Epithelial cell of proximal tubule (primary cell): Measurements from ENCODE around the gene DBP. TPM values are rescaled to one million over a fixed set of nuclear protein-coding genes. Genes with fewer than 3 reads are reported as not detected.
A peak's percentile ranks its signal among the peaks of the same experiment; 100 is the strongest.
"Not testable (repeated sequence)": the region's sequence is repeated elsewhere in the genome, so short reads cannot be mapped to it uniquely, and the experiment has no call there.

Experiments
- DNase-seq: peaks from one replicate; pipeline ENCODE4 v3.0.0-alpha.2; 2011; ENCODE audit warnings: low read depth
- H3K4me3 ChIP-seq: 2 replicates; pipeline ENCODE4 v1.5.1; 2011; ENCODE audit warnings: low read depth, mild to moderate bottlenecking, low read length
- total RNA-seq: library from RNA; depleted of rRNA; stranded (reverse); fragments of >200 nt; gene quantifications from 2 replicates; pipeline ENCODE4 v1.2.3, GENCODE V29; 2015
- TF ChIP-seq, protein P1 (sequence below): conservative IDR thresholded peaks from 2 replicates; pipeline ENCODE4 v1.5.1; 2012; ENCODE audit warnings: low read depth, mild to moderate bottlenecking, low read length

The DBP gene, protein sequence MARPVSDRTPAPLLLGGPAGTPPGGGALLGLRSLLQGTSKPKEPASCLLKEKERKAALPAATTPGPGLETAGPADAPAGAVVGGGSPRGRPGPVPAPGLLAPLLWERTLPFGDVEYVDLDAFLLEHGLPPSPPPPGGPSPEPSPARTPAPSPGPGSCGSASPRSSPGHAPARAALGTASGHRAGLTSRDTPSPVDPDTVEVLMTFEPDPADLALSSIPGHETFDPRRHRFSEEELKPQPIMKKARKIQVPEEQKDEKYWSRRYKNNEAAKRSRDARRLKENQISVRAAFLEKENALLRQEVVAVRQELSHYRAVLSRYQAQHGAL
- total RNA-seq = 1.3 and 5.9 TPM in 2 replicates

DNA sequence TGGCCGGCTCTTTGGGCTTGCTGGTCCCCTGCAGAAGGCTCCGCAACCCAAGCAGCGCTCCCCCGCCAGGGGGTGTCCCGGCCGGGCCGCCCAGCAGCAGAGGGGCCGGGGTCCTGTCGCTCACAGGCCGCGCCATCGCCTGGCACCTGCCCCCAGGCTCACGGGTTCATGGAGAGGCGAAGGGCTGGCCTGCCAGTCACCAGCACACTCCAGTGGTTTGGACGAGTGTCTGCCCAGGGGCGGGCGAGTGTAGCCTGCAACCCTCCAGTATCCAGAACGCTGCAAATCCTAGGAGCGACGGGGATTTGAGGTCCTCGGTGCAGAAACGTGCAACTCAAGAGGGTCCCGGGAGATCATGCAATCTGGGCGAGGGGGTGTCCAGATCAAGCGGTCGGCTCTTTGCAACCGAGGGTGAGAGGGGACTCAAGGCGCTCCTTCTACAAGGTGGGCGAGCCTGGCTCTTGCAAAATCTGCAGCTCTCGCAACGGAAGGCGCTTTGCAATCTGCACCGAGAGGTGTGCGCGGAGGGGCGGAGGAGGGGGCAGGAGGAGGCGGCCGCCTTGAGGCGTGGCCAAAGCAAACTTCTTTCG lies at the start of gene DBP:
TSS of gene DBP (minus strand) at position 521 of the 590 bp plus-strand sequence. CDS start at position 136, 385 bp downstream.
- H3K4me3 ChIP-seq = peak within 1 kb of the TSS; percentile 79
- no peak for DNase-seq
- TF ChIP-seq, protein P1, sequence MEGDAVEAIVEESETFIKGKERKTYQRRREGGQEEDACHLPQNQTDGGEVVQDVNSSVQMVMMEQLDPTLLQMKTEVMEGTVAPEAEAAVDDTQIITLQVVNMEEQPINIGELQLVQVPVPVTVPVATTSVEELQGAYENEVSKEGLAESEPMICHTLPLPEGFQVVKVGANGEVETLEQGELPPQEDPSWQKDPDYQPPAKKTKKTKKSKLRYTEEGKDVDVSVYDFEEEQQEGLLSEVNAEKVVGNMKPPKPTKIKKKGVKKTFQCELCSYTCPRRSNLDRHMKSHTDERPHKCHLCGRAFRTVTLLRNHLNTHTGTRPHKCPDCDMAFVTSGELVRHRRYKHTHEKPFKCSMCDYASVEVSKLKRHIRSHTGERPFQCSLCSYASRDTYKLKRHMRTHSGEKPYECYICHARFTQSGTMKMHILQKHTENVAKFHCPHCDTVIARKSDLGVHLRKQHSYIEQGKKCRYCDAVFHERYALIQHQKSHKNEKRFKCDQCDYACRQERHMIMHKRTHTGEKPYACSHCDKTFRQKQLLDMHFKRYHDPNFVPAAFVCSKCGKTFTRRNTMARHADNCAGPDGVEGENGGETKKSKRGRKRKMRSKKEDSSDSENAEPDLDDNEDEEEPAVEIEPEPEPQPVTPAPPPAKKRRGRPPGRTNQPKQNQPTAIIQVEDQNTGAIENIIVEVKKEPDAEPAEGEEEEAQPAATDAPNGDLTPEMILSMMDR = peak; percentile 25

DNA sequence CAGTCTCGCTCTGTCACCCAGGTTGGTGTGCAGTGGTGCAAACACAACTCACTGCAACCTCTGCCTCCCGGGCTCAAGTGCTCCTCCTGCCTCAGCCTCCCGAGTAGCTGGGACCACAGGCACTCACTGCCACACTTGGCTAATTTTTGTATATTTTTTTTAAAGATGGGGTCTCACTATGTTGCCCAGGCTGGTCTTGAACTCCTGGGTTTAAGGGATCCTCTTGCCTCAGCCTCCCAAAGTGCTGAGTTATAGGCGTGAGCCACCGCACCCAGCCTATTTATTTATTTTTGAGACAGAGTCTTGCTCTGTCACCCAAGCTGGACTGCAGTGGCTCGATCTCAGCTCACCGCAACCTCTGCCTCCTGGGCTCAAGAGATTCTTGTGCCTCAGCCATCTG lies 49.5 kb upstream of the DBP start:
- not testable (repeated sequence) for H3K4me3 ChIP-seq, DNase-seq

DNA sequence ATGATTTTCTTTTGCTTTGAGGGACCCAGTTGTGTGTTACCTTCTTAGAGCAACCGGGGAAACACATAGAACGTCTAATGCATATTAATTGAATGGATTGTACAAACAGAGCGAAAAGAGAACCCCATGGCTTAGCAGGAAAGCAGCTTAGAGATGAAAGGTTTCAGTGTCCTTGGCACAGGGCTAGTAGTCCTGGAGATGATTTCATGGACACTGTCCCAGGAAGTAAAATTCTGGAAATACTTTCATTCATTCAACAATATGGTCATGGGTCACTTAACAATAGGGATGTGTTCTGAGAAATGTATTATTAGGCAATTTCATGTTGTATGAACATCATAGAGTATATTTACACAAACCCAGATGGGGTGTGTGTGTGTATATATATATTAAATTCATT lies 48.9 kb upstream of the DBP start:
- TF ChIP-seq, protein P1 = no peak
- H3K4me3 ChIP-seq = no peak overlapping the region
- DNase-seq = no peak

DNA sequence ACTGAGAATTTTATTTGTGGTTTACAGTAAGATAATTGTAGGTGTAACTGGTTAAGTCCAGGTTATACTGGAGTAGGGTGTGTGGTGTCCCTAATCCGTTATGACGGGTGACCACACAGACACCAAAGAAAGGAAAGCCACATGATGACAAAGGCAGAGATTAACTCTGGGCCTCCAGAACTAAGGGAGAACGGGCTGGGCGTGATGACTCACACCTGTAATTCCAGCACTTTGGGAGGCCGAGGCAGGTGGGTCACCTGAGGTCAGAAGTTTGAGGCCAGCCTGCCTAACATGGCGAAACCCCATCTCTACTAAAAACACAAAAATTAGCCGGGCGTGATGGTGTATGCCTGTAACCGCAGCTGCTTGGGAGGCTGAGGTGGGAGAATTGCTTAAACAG lies 48.4 kb upstream of the DBP start:
- TF ChIP-seq, protein P1 = no peak
- no peak overlapping the region for H3K4me3 ChIP-seq
- no peak for DNase-seq

DNA sequence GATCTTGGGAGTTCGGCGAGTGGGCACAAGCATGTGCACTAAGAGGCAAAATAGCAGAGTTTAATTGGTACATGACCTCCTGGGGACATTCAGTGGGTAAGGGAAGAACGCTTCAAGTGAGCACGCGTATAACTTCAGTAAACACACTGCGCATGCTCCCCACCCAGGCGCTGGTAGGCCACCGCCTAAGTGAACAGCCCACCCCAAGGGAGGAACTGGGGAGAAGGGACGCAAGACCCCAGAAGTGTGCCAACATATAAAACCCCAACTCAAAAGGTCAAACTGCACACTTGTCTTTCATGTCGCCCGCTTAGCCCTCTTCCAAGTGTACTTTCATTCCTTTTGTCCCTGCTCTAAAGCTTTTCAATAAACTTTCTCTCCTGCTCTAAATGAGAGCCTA lies 46.2 kb upstream of the DBP start:
- H3K4me3 ChIP-seq = no peak overlapping the region
- DNase-seq = no peak
- TF ChIP-seq, protein P1 = no peak

DNA sequence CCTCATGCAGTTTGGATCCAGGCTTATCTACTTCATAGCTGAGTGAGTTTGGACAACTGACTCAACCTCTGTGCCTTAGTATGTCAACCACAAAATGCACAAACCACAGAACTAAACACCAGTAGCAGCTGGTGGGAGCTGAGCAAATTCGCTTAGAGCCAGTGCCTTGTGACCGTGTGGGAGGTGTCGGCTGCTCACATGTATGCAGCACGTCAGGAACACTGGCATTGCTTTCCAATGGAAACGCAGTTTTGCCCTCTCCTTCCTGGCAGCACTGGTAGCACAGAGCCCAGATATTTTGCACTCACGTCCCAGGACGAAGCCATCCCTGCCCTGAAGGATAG lies 43.9 kb upstream of the DBP start:
- H3K4me3 ChIP-seq = no peak overlapping the region
- TF ChIP-seq, protein P1 = no peak
- DNase-seq = peak; percentile 16

DNA sequence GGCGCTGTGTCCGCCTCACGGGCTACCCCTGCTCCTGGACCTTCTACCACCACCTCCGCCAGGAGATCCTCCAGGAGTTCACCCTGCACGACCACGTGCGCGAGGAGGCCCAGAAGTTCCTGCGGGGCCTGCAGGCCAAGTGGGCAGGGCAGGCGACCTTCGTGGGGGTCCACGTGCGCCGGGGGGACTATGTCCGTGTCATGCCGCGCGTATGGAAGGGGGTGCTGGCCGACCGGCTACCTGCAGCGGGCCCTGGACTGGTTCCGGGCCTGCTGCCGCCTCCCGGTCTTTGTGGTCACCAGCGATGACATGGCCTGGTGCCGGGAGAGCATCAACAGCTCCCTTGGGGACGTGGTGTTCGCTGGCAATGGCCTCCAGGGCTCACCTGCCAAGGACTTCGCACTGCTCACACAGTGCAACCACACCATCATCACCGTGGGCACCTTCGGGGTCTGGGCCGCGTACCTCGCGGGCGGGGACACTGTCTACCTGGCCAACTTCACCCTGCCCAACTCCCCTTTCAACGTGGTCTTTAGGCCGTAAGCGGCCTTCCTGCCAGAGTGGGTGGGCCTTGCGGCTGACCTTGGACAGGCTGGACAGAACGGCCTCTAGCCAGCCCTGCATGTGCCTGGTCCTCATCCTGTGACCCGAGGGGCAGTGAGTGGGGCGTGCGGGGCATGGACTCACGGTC lies 43.4 kb upstream of the DBP start:
- TF ChIP-seq, protein P1 = no peak
- DNase-seq = no peak
- no peak overlapping the region for H3K4me3 ChIP-seq

DNA sequence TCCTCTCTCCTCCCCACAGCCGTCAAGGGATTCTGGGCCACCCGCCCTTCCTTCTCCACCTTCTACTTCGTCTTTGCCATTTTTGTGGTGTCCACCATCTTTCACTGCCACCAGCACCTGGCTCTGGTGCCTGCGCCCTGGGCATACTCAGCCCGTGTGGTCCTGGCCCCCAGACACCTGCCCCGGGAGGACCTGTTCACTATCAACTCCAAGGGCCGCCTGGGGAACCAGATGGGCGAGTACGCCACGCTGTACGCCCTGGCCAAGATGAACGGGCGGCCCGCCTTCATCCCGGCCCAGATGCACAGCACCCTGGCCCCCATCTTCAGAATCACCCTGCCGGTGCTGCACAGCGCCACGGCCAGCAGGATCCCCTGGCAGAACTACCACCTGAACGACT lies 42.8 kb upstream of the DBP start:
- H3K4me3 ChIP-seq, DNase-seq: not testable (repeated sequence)
